Renal pelvis (tissue), 4 donors: ENCODE measurements around the gene IL32. TPM values are rescaled to one million over a fixed set of nuclear protein-coding genes. Genes with fewer than 3 reads are reported as not detected.

ENCODE experiments used
- DNase-seq: peaks from one replicate; pipeline ENCODE4 v3.0.0-alpha.2; 2013
- polyA plus RNA-seq, 3 donors: library from polyadenylated mRNA; unstranded; fragments of 120-200 nt; gene quantifications; one replicate each; pipeline ENCODE4 v1.2.1, GENCODE V29; 2013; ENCODE audit not compliant: insufficient read length in 3 of 3

IL32 gene
- polyA plus RNA-seq, 3 donors = 30.4 to 39.9 (median 34.9) TPM

DNA sequence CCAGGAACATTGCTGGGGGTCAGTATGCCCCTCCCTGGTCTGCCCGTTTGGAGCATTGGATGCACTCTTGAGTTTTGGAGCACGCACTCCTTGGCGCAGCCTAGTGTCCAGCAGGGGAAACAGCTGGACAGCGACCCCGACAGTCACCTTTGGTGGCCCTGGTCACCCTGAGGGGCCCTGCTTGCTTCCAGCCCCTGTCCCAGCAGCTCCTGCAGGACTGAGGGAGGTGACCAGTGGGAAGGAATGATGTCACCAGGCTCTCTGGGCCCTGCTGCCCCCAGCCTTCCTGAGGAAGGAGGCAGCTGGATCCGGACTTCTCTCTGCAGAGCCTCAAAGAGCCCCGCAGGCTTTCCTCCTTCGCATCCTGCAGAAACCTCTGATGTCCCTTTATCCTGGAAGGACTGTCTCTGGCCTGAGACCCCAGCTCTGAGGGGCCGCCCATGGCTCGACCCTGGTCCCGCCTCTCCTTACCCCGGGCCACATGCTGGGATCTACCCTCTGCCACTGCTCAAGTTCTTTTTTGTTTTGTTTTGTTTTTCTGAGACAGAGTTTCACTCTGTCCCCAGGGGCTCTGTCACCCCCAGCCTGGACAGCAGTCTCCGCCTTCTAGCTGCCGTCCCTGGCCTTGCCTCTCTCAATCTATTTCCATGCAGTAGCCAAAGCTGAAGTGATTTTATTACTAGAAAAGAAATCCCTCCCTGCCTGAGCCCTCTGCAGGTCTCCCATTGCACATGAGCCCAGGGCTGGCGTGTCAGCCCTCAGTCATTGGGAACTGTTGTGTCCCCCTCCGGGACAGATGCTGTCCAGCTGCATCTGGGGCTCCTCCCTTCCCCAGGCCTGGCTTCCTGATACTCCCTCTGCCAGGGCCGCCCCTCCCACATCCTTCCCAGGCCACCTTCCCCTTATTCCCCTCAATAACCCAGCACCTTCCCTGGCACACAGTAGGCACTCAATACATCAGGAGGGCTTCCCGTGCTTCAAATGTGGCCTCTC is 22.1 kb downstream of the IL32 start:
- DNase-seq = no peak

DNA sequence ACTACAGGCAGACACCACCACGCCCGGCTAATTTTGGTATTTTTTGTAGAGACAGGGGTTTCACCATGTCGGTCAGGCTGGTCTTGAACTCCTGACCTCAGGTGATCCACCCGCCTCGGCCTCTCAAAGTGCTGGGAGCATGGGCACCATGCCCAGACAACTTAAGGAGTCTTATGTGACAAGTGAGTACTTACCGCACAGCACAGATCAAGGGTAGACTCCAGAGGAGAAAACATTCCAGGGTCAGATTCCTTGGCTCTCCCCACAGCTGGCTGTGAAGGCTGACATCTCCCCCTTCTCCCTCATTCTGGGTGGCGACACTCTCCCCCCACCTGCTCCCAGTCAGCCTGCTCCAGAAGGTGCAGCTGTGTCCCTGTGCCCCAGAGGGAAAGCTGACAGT is 23.0 kb downstream of the IL32 start:
- no peak for DNase-seq

DNA sequence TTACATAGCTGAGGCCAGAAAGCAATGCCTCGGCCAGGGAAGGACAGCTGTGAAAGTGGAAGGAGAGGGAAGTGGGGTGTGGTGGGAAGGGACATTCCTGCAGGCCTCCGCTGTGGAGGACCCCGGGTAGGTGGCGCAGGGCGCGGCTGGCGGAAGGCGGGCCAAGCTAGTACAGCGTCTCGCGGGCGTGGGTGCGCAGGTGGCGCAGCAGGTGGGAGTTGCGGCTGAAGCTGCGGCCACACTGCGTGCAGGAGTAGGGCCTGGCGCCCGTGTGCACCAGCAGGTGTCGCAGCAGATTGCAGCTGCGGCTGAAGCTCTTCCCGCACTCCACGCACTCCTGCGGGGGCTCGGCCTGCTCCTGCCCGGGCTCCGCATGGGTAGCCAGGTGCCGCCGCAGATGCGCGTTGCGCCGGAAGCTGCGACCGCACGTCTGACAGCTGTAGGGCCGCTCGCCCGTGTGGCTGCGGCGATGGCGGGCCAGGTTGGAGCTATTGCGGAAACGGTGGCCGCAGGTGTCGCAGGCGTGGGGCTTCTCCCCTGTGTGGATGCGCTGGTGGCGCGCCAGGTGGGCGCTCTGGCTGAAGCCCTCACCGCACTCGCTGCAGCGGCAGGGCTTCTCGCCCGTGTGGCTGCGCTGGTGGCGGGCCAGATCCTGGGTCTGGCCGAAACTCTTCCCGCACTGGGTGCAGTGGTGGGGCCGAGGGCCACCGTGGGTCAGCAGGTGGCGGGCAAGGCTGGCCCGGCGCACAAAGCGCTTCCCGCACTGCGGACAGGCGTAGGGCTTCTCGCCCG is 23.7 kb downstream of the IL32 start:
- no peak for DNase-seq

DNA sequence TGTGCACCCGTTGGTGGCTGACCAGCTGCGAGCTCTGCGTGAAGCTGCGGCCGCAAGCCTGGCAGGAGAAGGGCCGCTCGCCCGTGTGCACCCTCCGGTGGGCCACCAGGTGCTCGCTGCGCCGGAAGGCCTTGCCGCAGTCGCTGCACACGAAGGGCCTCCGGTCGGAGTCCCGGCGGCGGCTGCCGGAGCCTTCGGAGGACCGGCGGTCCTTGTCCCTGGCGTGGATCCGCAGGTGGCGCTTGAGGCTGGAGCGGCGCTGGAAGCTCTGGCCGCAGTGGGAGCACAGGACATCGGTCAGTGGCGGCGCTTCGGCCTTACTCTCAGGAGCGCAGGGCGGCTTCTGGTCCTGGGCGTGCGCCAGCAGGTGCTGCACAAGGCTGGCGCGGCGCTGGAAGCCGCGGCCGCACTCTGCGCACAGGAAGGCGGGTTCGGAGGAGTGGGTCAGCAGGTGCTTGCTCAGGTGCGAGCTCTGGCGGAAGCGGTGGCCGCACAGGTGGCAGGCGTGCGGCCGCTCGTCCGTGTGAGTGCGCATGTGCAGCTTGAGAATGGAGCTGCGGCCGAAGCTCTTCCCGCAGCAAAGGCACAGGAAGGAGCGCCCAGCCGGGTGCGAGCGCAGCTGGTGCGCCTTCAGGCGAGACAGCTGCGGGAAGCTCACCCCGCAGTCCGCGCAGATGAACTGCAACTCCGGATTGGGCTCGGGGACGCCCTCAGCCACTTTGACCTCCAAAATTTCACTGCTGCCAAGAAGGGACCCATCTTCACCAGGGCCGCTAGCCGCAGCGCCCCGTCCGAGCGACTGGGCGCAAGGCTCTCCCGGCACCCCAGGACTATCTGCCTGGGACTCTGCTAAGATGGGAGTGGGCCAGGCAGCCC is 24.5 kb downstream of the IL32 start:
- DNase-seq = no peak

DNA sequence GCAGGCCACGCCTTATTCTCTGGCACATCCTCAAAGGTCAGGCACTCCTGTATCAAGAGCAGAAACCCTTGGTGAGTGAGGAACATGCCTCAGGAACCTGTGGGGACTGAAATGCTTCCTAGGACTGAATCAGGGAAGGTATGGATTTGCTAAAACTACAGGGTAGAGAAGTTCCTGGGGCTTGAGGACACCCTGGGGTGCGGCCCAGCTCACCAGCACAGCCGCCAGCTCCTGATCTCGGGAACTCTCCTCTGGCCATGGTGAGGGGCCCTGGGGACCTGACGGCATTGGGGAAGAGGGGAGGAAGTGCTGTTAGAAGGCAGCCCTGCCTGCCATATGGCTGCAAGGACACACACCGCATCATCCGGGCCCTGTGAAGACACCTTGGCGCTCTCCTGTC is 26.1 kb downstream of the IL32 start:
- DNase-seq = no peak

DNA sequence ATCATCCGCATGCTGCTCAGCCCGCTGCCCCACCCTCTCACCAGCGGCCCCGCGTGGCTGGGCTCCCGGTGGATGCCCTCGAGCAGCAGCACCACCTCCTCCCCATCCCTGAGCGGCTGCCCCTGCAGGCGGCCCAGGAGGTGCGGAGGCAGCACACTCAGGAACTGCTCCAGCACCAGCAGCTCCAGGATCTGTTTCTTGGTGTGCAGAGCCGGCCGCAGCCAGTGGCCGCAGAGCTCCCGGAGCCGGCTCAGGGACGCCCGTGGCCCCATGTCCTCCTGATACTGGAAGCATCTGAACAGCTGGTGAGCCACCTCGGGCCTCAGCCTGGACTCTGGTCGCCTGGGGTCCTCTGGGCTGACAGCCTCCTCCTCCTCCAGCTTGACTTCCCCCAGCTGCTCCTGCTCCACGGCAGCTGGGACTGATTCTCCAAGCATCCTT is 27.1 kb downstream of the IL32 start:
- DNase-seq = no peak

DNA sequence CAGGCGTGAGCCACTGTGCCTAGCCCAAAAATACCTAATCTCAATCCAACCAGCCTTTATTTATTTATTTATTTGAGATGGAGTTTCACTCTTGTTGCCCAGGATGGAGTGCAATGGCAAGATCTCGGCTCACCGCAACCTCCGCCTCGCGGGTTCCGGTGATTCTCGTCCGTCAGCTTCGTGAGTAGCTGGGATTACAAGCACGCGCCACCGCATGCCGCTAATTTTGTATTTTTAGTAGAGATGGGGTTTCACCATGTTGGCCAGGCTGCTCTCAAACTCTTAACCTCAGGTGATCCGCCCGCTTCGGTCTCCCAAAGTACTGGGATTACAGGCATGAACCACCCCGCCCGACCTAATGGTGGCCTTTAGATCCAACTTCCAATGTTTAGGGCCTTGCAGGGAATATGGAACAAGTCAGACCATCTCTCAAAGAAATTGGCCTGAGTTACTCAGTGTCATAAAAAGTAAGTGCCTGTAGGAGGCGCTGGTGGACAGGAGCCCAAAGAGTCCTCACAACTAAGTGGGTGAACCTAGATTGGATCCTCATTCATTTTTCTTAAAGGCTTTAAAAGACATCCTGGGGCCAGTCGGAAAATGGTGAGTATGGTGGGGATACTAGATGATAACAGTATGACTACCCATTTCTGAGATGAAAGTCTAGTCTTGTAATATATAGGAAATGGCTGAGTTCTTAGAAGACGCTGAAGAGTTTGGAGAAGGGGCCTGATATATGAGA is 29.0 kb downstream of the IL32 start:
- no peak for DNase-seq

DNA sequence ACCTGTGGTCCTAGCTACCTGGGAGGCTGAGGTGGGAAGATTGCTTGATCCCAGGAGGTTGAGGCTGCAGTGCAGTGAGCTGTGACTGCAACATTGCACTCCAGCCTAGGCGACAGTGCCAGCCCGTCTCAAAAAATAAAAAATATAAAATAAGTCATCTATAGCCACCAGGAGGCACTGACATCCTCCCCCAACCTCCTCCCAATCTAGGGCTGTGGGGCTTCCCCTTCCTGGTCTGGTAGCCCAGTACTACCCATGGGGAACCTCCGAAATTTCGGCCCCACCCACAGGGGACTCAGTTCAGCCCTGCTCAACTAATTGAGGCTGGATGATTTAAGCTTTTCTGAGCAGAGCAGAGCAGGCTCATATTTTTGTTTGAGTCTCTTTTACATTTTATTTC is 30.4 kb downstream of the IL32 start:
- DNase-seq = no peak

DNA sequence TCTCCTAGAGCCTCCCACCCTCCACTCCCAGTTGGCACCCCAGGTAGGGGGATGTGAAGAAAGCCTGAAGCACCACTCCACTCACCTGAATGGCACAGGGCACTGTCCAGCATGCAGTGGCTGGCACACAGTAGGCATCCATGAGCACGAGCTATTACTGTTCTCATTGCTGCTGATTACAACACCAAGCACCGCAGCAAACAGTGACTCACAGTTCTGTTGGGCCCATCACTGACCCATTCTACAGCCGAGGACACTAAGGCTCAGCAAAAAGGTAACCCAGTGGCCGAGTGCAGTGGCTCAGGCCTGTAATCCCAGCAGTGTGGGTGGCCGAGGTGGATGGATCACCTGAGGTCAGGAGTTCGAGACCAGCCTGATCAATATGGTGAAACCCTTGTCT is 30.9 kb downstream of the IL32 start:
- no peak for DNase-seq

DNA sequence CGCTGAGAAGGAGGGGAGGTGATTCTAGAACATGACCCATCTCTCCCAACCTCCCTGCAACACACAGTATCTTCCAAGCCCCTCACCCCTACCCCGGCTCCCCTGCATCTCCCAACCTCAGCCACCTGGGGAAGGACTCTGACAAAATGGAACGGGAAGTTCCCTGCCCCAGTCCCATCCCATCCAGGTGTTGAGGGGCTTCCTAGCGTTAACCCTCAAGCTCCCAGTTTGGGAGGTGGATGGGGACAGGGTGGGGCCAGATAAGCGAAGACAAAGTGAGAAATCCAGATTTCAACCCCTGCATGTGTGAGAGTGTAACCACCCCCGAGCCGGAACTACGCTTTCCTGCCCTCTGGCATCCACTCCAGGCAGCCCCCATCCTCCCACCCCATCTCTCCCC is 31.8 kb downstream of the IL32 start:
- DNase-seq = no peak

DNA sequence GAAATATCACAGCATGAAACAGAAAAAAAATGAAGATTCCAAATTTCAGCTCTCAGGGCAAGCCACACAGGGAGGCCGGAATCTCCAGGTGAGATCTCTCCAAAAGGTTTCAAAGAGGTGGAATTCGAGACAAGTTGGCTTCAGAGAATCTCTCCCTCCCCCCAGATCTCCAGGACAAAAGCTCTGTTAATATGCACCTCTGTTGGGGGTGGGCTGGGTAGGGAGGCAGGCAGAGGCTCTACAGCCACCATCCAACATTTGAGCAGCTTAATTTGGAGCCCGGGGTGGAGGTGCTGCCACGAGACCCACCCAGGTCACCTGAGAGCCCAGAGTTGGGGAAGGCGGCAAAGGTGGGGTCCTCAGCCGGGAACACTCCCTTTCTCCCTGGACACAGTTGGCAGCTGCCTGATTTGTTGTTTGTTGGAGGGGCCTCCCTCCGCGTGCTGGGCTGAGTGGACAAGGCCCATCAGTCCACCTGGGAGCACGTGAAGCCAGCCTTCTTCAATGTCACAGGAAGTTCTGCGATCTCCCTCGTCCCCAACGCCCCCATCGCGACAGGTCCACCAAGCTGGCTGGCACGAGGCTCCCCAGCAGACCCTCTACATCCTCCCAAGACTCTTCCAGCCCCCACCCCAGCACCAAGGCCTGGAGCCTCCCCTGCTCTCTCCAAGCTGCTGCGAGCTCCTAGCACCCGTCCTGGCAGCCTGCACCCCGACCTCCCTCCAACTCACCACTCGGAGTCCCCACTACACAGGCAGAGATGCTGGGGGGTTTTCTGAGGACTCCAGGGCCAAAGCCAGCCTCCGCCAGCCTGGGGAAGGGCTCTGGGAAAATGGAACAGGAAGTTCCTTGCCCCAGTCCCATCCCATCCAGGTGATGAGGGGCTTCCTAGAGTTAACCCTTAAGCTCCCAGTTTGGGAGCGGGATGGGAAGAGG is 33.3 kb downstream of the IL32 start, which contains the start of gene ZSCAN10:
Gene ZSCAN10 (minus strand): TSS at position 836 of the 936 bp plus-strand sequence. CDS start 6,357 bp downstream, outside the sequence.
- no peak for DNase-seq

DNA sequence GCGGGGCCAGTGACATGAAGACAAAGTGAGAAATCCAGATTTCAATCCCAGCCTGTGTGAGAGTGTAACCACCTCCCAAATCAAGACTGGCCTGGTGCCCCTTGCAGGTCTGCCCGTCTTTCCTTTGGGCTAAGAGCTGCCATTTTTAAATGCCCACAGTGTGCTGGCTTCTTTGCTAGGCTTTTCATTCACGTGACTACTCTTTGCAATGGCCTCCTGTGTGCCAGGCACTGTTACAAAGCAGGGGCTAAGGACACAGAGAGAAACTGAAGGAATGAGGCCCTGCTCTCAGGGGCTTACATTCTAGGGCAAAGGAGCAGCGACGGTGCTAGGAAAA is 33.9 kb downstream of the IL32 start:
- no peak for DNase-seq

DNA sequence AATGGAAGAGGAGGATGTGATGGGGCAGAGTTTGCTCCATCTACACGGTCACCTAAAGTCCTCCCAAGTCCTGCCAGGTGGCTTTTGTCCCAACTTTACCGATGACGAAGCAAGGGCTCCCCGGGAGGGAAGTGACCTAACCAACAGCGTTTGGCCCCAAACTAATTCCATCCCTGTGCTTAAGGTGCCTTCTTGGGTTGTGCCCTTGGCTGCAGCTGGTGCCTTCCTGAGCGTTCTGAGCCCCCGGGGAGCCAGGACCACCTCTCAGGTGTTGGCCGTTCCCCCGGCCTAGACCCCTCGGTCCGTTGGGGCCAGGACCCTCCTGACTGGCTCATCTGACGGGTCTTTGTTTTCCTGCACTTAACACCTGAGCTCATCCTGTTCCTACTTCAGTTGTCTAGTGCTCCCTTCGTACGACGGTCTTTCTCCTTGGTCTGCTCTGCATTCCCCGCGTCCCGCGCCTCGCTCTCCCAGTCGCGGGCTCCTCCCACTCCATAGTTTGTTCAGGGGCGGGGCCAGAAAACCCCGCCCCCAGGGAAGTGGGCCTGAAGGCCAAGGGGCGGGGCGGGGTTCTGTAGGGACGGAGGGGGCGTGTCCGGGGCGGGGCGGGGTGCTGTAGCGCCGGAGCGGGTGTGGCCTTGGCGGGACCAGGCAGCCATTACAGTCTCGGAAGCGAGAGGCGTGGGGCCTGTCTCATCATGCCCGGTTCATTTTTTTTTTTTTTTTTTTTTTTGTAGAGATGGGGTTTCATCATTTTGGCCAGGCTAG is 34.5 kb downstream of the IL32 start:
- DNase-seq = peak; percentile 82

DNA sequence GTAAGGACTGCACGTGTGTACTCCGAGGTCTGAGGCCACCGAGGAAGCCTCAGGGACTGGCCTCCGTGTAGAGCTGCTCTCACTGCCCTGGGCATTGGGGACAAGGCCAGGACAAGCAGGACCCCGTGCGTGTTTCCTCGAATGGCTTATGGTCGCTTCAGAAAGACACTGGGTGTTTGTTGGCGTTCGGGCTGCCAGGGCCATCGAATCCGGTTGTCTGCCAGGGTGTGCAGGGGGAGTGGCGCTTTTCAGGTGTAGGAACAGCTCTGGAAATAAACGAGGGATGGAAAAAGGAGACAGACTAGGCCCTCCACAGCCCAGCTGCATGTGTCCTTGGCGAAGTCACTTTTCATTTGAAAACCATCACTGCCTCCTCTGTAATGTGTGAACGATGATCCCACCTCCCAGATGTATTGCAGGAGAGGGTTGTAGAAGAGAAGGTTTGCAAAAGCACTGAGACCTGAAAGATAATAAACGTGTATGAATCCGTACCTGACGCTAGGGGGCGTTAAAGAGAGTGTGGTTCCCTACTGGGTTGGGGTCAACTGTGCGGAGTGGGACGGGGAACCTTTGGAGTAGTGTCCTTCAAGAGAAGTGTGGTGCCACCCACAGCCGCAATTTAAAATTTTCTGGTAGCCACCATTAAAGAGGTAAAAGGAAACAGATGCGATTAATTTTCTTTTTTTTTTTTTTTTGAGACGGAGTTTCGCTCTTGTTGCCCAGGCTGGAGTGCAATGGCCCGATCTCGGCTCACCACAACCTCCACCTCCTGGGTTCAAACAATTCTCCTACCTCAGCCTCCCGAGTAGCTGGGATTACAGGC is 35.8 kb downstream of the IL32 start:
- no peak for DNase-seq

DNA sequence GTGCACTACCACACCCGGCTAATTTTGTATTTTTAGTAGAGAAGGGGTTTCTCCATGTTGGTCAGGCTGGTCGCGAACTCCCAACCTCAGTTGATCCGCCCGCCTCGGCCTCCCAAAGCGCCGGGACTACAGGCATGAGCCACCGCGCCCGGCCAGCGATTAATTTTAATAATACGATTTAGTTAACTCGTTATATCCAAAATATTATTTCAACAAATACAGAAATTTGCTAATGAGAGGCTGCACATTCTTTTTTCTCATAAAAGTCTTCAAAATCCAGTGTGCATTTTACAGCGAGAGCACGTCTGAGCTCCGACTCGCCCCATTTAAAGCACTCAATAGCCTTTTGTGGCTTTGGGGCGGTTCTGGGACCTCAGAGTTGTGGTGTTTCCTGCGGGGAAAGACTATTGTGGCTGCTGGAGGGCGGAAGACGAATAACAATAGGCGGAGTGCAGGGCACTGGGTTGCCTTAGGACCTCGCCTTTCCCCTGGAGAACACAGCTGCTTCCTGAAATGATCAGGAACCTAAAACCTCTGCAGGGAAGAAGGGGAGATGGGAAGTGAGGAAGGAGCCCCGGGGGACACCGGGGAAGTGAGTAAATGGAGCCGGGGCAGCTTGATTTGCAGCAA is 36.5 kb downstream of the IL32 start:
- DNase-seq = no peak

DNA sequence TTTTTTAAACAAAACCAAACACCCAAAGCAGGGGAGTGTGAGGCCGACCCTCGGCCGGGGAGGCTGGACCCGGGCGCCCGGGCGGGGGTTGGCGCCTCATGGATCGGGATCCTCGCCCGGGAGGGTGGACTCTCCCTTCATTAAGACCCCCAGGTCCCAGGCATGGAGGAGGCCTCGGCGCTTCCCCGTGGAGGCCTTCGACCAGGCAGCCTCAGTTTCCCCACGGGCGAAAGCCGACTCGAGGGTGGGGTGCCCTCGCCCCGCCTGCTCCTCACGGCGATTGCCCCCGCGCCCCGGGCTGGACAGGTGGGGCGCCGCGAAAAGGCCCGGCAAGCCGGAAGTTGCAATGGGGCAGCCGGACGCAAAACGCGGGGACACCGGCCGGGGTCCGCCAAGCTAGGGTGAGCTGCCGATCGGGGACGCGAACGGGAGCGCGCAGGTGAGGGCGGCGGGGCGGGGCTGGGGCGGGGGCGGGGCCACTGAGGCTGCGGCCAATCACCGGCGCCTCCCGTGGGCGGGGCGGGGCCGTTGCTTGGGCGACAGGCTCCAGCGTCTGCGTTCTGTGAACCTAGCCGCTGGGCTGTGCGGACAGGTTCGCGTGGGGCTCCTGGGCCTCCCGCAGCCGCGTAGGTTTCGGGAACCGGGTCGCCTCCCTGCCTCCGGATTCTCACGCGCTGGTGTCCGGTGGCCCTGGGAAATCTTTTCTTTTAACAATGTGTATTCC is 40.9 kb downstream of the IL32 start:
- peak; percentile 90 for DNase-seq
